UCSD-AML1 (cell line): Measurements from ENCODE around the gene SCN5A.
"Not testable (repeated sequence)": the region's sequence is repeated elsewhere in the genome, so short reads cannot be mapped to it uniquely, and the experiment has no call there.

Experiments
- DNase-seq: peaks from one replicate; lab custom pipeline; 2025; ENCODE audit not compliant: unreplicated experiment; lab: John Stamatoyannopoulos, UW

Gene SCN5A

GRCh38 chr3:38580450-38581382, 68.8 kb downstream of the SCN5A start:
- no peak for DNase-seq

GRCh38 chr3:38579551-38580449, 69.7 kb downstream of the SCN5A start:
- no peak for DNase-seq

- DNase-seq, result no peak
Observed at GRCh38 chr3:38579141-38579540, 70.3 kb downstream of the SCN5A start.

GRCh38 chr3:38578551-38578950, 70.9 kb downstream of the SCN5A start:
- no peak for DNase-seq

GRCh38 chr3:38578081-38578475, 71.4 kb downstream of the SCN5A start:
- DNase-seq, result no peak

GRCh38 chr3:38577371-38578080, 72.0 kb downstream of the SCN5A start:
- DNase-seq, result no peak

- no peak for DNase-seq
Observed at GRCh38 chr3:38576526-38577370, 72.7 kb downstream of the SCN5A start.

- no peak for DNase-seq
Observed at GRCh38 chr3:38576131-38576525, 73.4 kb downstream of the SCN5A start.

GRCh38 chr3:38575279-38575843, 74.1 kb downstream of the SCN5A start:
- no peak for DNase-seq

GRCh38 chr3:38574411-38575278, 74.8 kb downstream of the SCN5A start:
- no peak for DNase-seq

- no peak for DNase-seq
Observed at GRCh38 chr3:38573556-38573955, 75.9 kb downstream of the SCN5A start.

- no peak for DNase-seq
Observed at GRCh38 chr3:38573111-38573510, 76.4 kb downstream of the SCN5A start.

GRCh38 chr3:38567498-38567897, 82.0 kb downstream of the SCN5A start:
- no peak for DNase-seq

- not testable (repeated sequence) for DNase-seq
Observed at GRCh38 chr3:38566794-38567193, 82.7 kb downstream of the SCN5A start.

- no peak for DNase-seq
Observed at GRCh38 chr3:38566215-38566528, 83.3 kb downstream of the SCN5A start.

- DNase-seq, result no peak
Observed at GRCh38 chr3:38565339-38566214, 83.9 kb downstream of the SCN5A start.

GRCh38 chr3:38564631-38565338, 84.7 kb downstream of the SCN5A start:
- no peak for DNase-seq

GRCh38 chr3:38563886-38564270, 85.6 kb downstream of the SCN5A start:
- DNase-seq, result no peak
